Measurements from ENCODE around the gene PRKAR1B.
A peak's percentile ranks its signal among the peaks of the same experiment; 100 is the strongest.

PRKAR1B gene

GRCh38 chr7:739983-740942, 13.2 kb upstream of the PRKAR1B start:
- no peak for DNase-seq (ENCODE audit: low spot score)

DNA sequence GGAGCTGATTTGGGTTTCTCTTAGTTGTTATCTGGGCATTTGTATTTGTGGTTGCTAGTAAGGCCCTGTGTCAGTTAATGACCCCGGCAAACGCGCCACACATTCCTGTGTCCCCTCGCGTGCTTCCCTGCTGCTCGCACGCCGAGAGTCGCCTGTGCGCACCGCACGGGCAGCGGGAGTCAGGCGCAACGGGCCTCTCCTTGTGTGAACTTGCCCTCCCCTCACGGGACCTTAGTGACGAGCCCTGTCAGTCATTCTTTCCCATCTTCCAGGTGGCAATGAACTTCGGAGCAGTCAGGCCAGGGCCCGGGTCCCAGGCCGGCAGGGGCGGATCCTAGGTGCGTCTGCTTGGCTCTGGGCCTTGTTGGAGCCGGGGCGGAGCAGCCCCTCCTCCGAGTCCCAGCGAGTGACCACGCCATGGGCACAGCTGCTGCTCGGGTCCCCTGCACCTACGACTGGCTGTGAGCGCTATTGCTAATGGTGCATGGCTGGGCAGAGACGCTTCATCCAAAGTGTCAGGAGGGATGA, 12.4 kb upstream of the PRKAR1B start:
- no peak for DNase-seq (ENCODE audit: low spot score)

GRCh38 chr7:738723-739454, 11.8 kb upstream of the PRKAR1B start:
- no peak for DNase-seq (ENCODE audit: low spot score)

DNA sequence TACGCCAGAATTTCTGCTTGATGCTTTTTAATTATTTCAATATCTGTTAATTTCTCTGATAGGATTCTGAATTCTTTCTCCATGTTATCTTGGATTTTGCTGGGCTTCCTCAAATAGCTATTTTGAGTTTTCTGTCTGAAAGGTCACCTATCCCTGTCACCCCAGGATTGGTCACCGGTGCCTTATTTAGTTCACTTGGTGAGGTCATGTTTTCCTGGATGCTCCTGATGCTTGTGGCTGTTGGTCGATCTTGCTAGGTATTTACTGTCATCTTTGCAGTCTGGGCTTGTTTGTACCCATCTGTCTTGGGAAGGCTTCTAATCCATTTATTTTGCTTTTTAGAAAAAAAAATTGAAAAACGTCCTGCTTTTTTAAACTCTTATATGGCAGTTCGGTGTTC, 11.2 kb upstream of the PRKAR1B start:
- DNase-seq (ENCODE audit: low spot score) = no peak

GRCh38 chr7:734808-735207, 7.7 kb upstream of the PRKAR1B start:
- DNase-seq (ENCODE audit: low spot score) = no peak

DNA sequence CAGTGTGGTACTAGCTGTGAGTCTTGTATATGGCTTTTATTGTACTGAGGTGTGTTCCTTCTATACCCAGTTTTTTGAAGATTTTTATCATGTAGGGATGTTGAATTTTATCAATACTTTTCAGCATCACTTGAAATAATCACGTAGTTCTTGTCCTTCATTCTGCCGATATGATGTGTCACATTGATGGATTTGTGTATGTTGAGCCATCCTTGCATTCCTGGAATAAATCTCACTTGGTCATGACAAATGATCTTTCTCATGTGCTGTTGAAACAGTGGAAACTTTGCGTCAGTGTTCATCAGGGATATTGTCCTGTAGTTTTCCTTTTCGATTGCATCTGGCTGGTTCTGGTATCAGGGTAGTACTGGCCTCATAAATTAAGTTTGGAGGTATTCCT, 7.1 kb upstream of the PRKAR1B start:
- no peak for DNase-seq (ENCODE audit: low spot score)

DNA sequence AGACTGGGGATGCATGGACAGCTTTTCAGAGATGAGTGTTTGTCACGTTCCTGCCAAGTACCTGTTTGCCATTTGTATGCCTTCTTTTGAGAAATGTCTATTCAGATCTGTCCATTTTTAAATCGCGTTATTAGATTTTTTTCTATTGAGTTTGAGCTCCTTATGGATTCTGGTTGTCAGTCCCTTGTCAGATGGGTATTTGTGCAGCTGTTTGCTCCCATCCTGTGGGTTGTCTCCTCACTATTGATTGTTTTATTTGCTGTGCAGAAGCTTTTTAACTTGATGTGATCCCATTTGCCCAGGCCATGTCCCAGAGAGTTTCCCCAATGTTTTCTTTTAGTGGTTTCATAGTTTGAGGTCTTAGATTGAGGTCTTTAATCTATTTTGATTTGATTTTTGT, 5.5 kb upstream of the PRKAR1B start:
- DNase-seq (ENCODE audit: low spot score) = no peak

- DNase-seq (ENCODE audit: low spot score) = no peak
Observed at GRCh38 chr7:732094-732541, 5.0 kb upstream of the PRKAR1B start.

- no peak for DNase-seq (ENCODE audit: low spot score)
Observed at GRCh38 chr7:731440-732085, 4.5 kb upstream of the PRKAR1B start.

- DNase-seq (ENCODE audit: low spot score) = no peak
Observed at GRCh38 chr7:730501-731439, 3.7 kb upstream of the PRKAR1B start.

- no peak for DNase-seq (ENCODE audit: low spot score)
Observed at GRCh38 chr7:729140-730000, 2.3 kb upstream of the PRKAR1B start.

GRCh38 chr7:728602-729001, 1.5 kb upstream of the PRKAR1B start:
- no peak for DNase-seq (ENCODE audit: low spot score)

DNA sequence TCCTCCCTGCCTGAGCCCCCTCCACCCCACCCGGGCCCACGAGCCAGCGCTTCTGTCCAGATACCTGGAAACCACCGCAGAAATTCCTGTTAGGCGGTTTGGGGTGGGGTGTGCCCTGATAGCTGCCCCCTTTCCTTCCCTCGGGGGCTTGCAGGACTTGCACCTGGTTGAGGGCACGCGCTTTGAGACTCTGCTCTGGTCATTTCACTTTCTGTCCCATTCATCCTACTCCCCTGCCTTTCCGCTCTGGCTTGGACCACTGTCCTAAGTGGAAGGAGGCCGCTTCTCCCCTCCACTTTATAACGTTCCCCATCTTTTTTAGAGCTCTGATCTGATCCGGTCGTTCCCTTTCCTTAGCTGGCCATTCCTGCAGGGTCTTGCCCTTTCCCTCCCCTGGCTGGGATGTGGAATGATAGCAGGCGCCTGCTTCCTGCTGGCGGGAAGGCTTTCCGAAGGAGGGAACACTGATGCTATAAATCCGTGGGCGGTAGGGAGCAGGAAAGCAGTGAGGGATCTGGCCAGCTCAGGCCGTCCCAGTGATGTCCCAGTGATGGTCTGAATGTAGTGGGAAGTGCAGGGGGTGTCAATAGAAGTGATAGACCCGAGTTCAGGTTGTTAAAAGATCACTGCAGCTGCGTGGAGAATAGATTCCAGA, 852 bp upstream of the PRKAR1B start:
- DNase-seq (ENCODE audit: low spot score) = no peak

GRCh38 chr7:726854-727103, 302 bp downstream of the PRKAR1B start:
- DNase-seq (ENCODE audit: low spot score) = no peak

DNA sequence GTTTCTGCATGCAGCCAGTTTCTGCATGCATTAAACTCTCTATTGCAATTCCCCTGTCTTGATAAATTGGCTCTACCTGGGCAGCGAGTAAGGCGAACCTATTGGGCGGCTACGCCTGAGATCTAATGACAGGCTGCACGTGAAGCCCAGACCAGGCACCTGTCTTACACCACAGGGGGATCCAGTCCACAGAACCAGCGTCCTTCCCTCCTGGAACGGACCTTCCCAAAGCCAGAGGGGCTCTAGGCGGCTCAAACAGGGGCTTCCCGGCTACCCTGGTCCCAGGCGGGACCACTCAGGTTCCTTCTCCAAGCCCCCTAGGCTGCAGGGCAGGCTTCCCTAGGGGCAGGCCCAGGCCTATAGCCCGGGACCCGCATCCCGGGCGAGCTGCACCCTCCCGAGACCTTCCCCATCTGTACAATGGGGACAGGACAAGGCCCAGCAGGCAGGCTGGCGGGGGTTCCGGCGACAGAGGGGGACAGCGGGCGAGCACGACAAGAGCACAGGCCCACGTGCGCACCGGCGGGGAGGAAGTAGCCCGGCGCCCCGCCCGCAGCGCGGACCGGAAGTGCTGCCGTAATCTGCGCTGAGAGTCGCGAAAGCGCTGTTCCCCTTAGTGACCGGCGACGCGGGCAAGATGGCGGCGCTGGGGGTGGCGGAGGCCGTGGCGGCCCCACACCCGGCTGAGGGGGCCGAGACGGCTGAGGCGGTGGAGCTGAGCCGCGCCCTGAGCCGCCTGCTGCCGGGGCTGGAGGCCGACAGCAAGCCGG, 812 bp downstream of the PRKAR1B start, which contains the start of gene DNAAF5:
Gene DNAAF5 (plus strand): TSS at position 616 of the 770 bp plus-strand sequence. CDS start 22 bp downstream, at position 638.
- peak; percentile 89 for DNase-seq (ENCODE audit: low spot score)

- DNase-seq (ENCODE audit: low spot score) = no peak
Observed at GRCh38 chr7:725223-726005, 1.7 kb downstream of the PRKAR1B start.

DNA sequence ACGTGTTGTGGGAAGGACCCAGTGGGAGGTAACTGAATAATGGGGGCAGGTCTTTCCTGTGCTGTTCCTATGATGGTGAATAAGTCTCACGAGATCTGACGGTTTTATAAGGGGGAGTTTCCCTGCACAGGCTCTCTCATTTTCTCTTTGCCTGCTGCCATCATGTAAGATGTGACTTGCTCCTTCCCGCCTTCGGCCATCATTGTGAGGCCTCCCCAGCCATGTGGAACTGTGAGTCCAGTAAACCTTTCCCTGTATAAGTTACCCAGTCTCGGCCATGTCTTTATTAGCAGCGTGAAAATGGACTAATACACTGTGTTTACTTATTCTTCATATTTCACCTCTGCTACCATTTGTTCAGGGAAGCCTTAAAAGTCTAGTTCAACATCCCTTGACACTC, 2.8 kb downstream of the PRKAR1B start:
- no peak for DNase-seq (ENCODE audit: low spot score)

GRCh38 chr7:723541-723940, 3.5 kb downstream of the PRKAR1B start:
- DNase-seq (ENCODE audit: low spot score) = no peak

All from activated CD4-positive, alpha-beta T cell treated with anti-CD3 and anti-CD28 coated beads, Interleukin-2, Interleukin-4, amounts not matched to agents 100 ng/mL and 50 ng/mL, durations not matched to agents 16 hours and 8 hours (primary cell).